GM18505 (cell line): Measurements from ENCODE around the gene EPN3.

Source experiments
- ATAC-seq: cut with Tn5 transposase; IDR thresholded peaks from one replicate; pipeline ENCODE4 v1.9.1; 2021; ENCODE audit not compliant: unreplicated experiment
- POLR2A ChIP-seq: IDR thresholded peaks from 4 replicates; pipeline ENCODE4 v1.6.1; 2011; ENCODE audit warnings: borderline replicate concordance; ENCODE audit not compliant: insufficient read depth, insufficient read length; ENCODE audit errors: extremely low read depth

The EPN3 gene

GRCh38 chr17:50581316-50581715 is 48.8 kb downstream of the EPN3 start:
- ATAC-seq, result no peak
- TF ChIP-seq POLR2A, result no peak

GRCh38 chr17:50582741-50583140 is 50.2 kb downstream of the EPN3 start:
- no peak for TF ChIP-seq POLR2A
- ATAC-seq, result no peak

- ATAC-seq, result no peak
- TF ChIP-seq POLR2A, result no peak
Observed at GRCh38 chr17:50583641-50584040, 51.1 kb downstream of the EPN3 start.

- ATAC-seq, result no peak
- no peak for TF ChIP-seq POLR2A
Observed at GRCh38 chr17:50584116-50584515, 51.6 kb downstream of the EPN3 start.

GRCh38 chr17:50584749-50585148 is 52.2 kb downstream of the EPN3 start:
- no peak for TF ChIP-seq POLR2A
- no peak for ATAC-seq

- ATAC-seq, result no peak
- TF ChIP-seq POLR2A, result no peak
Observed at GRCh38 chr17:50585346-50585745, 52.8 kb downstream of the EPN3 start.

- no peak for ATAC-seq
Observed at GRCh38 chr17:50585891-50586290, 53.4 kb downstream of the EPN3 start.

GRCh38 chr17:50586421-50587247 is 54.1 kb downstream of the EPN3 start:
- TF ChIP-seq POLR2A, result no peak

More at GRCh38 chr17:50585891-50586290, 53.4 kb downstream of the EPN3 start:
- TF ChIP-seq POLR2A, result no peak

GRCh38 chr17:50587571-50587970 is 55.0 kb downstream of the EPN3 start:
- no peak for TF ChIP-seq POLR2A
- ATAC-seq, result no peak

More at GRCh38 chr17:50586421-50587247, 54.1 kb downstream of the EPN3 start:
- ATAC-seq, result no peak

- TF ChIP-seq POLR2A, result no peak
- no peak for ATAC-seq
Observed at GRCh38 chr17:50588391-50589049, 56.0 kb downstream of the EPN3 start.

- no peak for ATAC-seq
- TF ChIP-seq POLR2A, result no peak
Observed at GRCh38 chr17:50589095-50589705, 56.7 kb downstream of the EPN3 start.

- TF ChIP-seq POLR2A, result no peak
- no peak for ATAC-seq
Observed at GRCh38 chr17:50590946-50591737, 58.6 kb downstream of the EPN3 start.

- TF ChIP-seq POLR2A, result no peak
- ATAC-seq, result no peak
Observed at GRCh38 chr17:50593321-50593720, 60.8 kb downstream of the EPN3 start.
